ENCODE results near the gene CTNND2. TPM values are rescaled to one million over a fixed set of nuclear protein-coding genes. Genes with fewer than 3 reads are reported as not detected.

CTNND2 gene
- total RNA-seq, 1 experiment from 2014 or later: not detected

- H3K9me3 ChIP-seq (ENCODE audit: low read depth, low read length, poor library complexity, severe bottlenecking): peaks cover 3% of the 10 kb centered on the region
- H3K4me3 ChIP-seq (ENCODE audit: low read depth, low read length, poor library complexity, severe bottlenecking): no peak overlapping the region
- intact Hi-C loops (cut with micrococcal nuclease; ENCODE audit: unreplicated experiment): no loop called here
- H3K4me1 ChIP-seq (ENCODE audit: insufficient read depth, low read length, poor library complexity, severe bottlenecking): no peaks in the 10 kb centered on the region
- H3K27me3 ChIP-seq (replicated peaks; ENCODE audit: insufficient read depth, low read depth, low read length, poor library complexity): no peaks in the 10 kb centered on the region
- no peaks in the 10 kb centered on the region for H3K36me3 ChIP-seq (ENCODE audit: insufficient read depth, low read length, poor library complexity, severe bottlenecking)
- H3K27ac ChIP-seq (ENCODE audit: low read depth, low read length, poor library complexity, severe bottlenecking): no peak overlapping the region
- ChIA-PET POLR2A (ENCODE audit: low non-redundant PET) (no interaction called here), CTCF (interaction anchor here (0.6 kb wide), 1 partner anchor 116 kb away, joined by 3 read pairs; no protein-coding TSS in a partner anchor)
- no peak for DNase-seq (ENCODE audit: low spot score)
- TF ChIP-seq CTCF (conservative IDR thresholded peaks at IDR 0.05; ENCODE audit: low read depth, low read length): no peak
- no peak for TF ChIP-seq EZH2 (IDR thresholded peaks at IDR 0.05; ENCODE audit: borderline replicate concordance, low read depth, low read length, poor library complexity, severe bottlenecking)
- no TSS peak for BruUV-seq (replicated peaks)
These were observed 294.5 kb downstream of the CTNND2 start for GRCh38 chr5:11609570-11610303.

GRCh38 chr5:11608530-11608929, 295.7 kb downstream of the CTNND2 start:
- BruUV-seq (replicated peaks): no TSS peak
- intact Hi-C loops (cut with micrococcal nuclease; ENCODE audit: unreplicated experiment): no loop called here
- POLR2A ChIA-PET (ENCODE audit: low non-redundant PET): no interaction called here
- TF ChIP-seq EZH2 (IDR thresholded peaks at IDR 0.05; ENCODE audit: borderline replicate concordance, low read depth, low read length, poor library complexity, severe bottlenecking): no peak
- CTCF ChIA-PET: no interaction called here
- no peak for DNase-seq (ENCODE audit: low spot score)
- Histone ChIP-seq H3K9me3 (ENCODE audit: low read depth, low read length, poor library complexity, severe bottlenecking) (peaks cover 3% of the 10 kb centered on the region), H3K27me3 (replicated peaks; ENCODE audit: insufficient read depth, low read depth, low read length, poor library complexity) (no peaks in the 10 kb centered on the region), H3K36me3 (ENCODE audit: insufficient read depth, low read length, poor library complexity, severe bottlenecking) (no peaks in the 10 kb centered on the region), H3K4me1 (ENCODE audit: insufficient read depth, low read length, poor library complexity, severe bottlenecking) (no peaks in the 10 kb centered on the region), H3K4me3 (ENCODE audit: low read depth, low read length, poor library complexity, severe bottlenecking) (no peak overlapping the region), H3K27ac (ENCODE audit: low read depth, low read length, poor library complexity, severe bottlenecking) (no peak overlapping the region)

- Histone ChIP-seq H3K9me3 (ENCODE audit: low read depth, low read length, poor library complexity, severe bottlenecking) (peaks cover 3% of the 10 kb centered on the region), H3K27me3 (replicated peaks; ENCODE audit: insufficient read depth, low read depth, low read length, poor library complexity) (no peaks in the 10 kb centered on the region), H3K4me3 (ENCODE audit: low read depth, low read length, poor library complexity, severe bottlenecking) (no peak overlapping the region), H3K27ac (ENCODE audit: low read depth, low read length, poor library complexity, severe bottlenecking) (no peak overlapping the region), H3K36me3 (ENCODE audit: insufficient read depth, low read length, poor library complexity, severe bottlenecking) (no peaks in the 10 kb centered on the region), H3K4me1 (ENCODE audit: insufficient read depth, low read length, poor library complexity, severe bottlenecking) (no peaks in the 10 kb centered on the region)
- BruUV-seq (replicated peaks): no TSS peak
- CTCF ChIA-PET: no interaction called here
- intact Hi-C loops (cut with micrococcal nuclease; ENCODE audit: unreplicated experiment): no loop called here
- DNase-seq (ENCODE audit: low spot score): no peak
- POLR2A ChIA-PET (ENCODE audit: low non-redundant PET): no interaction called here
- TF ChIP-seq EZH2 (IDR thresholded peaks at IDR 0.05; ENCODE audit: borderline replicate concordance, low read depth, low read length, poor library complexity, severe bottlenecking) (no peak), CTCF (conservative IDR thresholded peaks at IDR 0.05; ENCODE audit: low read depth, low read length) (no peak)
These were observed 296.2 kb downstream of the CTNND2 start for GRCh38 chr5:11607944-11608483.

Measured in A673 (cell line).